Mucosa of descending colon (tissue), 3 donors: ENCODE data around the gene FBXO46. TPM values are rescaled to one million over a fixed set of nuclear protein-coding genes. Genes with fewer than 3 reads are reported as not detected.

Source experiments
- ATAC-seq: fragments of 200-7000 bp; cut with Tn5 transposase; one replicate; pipeline ENCODE4 v1.9.1; 2020; ENCODE audit warnings: mild to moderate bottlenecking, moderate library complexity
- DNase-seq, 3 donors: peaks; one replicate each; pipeline ENCODE4 v3.0.0-alpha.2; 2020
- H3K36me3 ChIP-seq: fragments of 200-600 bp; one replicate; pipeline ENCODE4 v1.8.0; 2021; ENCODE audit warnings: low read depth, mild to moderate bottlenecking
- H3K4me1 ChIP-seq: fragments of 200-600 bp; one replicate; pipeline ENCODE4 v1.8.0; 2021; ENCODE audit warnings: low read depth, mild to moderate bottlenecking
- H3K4me3 ChIP-seq: fragments of 200-600 bp; one replicate; pipeline ENCODE4 v1.8.0; 2021; ENCODE audit warnings: mild to moderate bottlenecking
- H3K9me3 ChIP-seq: fragments of 200-600 bp; one replicate; pipeline ENCODE4 v1.8.0; 2021; ENCODE audit warnings: mild to moderate bottlenecking
- intact Hi-C, 2 donors: fragments of 100-400 bp; cut with DNase I in 1 of 2; cut with micrococcal nuclease in 1 of 2; formaldehyde crosslinking; loops; one replicate each; pipeline versions ENCODE4 v1.11.0 to v1.11.1; 2022; cut with DNase I, micrococcal nuclease
- total RNA-seq, 3 donors: library from RNA; stranded (reverse); fragmentation: NEBNext Ultra II Directional in 2 of 3; extraction: Animal tissue kit (Norgen Biotek cat#: 25700) in 2 of 3; gene quantifications; one replicate each; pipeline versions ENCODE4 v1.2.1 to v1.2.4, GENCODE V29; 2021 to 2023
- TF ChIP-seq, protein P1 (sequence below): fragments of 200-600 bp; IDR thresholded peaks from one replicate; pipeline ENCODE4 v1.8.0; 2022; ENCODE audit warnings: antibody characterized with exemption, mild to moderate bottlenecking
- donor health status: DM: no; HTN: no; CAD: no; lungs with moderate emphysema.
- donor health status: DM: no; HTN: no; CAD: no.
- donor health status: DM: no; HTN: yes; CAD: no.

Gene FBXO46
- total RNA-seq, 3 donors from 2014 or later = 30.1 to 34.0 (median 32.3) TPM

- Histone ChIP-seq H3K36me3 (no peaks in the 10 kb centered on the region), H3K4me3 (no peak overlapping the region), H3K4me1 (peaks cover 23% of the 10 kb centered on the region), H3K9me3 (no peaks in the 10 kb centered on the region)
- TF ChIP-seq, protein P1, sequence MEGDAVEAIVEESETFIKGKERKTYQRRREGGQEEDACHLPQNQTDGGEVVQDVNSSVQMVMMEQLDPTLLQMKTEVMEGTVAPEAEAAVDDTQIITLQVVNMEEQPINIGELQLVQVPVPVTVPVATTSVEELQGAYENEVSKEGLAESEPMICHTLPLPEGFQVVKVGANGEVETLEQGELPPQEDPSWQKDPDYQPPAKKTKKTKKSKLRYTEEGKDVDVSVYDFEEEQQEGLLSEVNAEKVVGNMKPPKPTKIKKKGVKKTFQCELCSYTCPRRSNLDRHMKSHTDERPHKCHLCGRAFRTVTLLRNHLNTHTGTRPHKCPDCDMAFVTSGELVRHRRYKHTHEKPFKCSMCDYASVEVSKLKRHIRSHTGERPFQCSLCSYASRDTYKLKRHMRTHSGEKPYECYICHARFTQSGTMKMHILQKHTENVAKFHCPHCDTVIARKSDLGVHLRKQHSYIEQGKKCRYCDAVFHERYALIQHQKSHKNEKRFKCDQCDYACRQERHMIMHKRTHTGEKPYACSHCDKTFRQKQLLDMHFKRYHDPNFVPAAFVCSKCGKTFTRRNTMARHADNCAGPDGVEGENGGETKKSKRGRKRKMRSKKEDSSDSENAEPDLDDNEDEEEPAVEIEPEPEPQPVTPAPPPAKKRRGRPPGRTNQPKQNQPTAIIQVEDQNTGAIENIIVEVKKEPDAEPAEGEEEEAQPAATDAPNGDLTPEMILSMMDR = no peak
- ATAC-seq = no peak
- no peak for DNase-seq
- intact Hi-C loops = no loop called here
Observed at GRCh38 chr19:45764945-45765701, 34.4 kb upstream of the FBXO46 start.

- no peaks in the 10 kb centered on the region for H3K9me3 ChIP-seq
- intact Hi-C loops = no loop called here
- DNase-seq = no peak
- TF ChIP-seq, protein P1 = no peak
- no peak overlapping the region for H3K4me3 ChIP-seq
- ATAC-seq = no peak
- H3K36me3 ChIP-seq = no peaks in the 10 kb centered on the region
- H3K4me1 ChIP-seq = peaks cover 23% of the 10 kb centered on the region
Observed at GRCh38 chr19:45764475-45764874, 33.8 kb upstream of the FBXO46 start.

DNA sequence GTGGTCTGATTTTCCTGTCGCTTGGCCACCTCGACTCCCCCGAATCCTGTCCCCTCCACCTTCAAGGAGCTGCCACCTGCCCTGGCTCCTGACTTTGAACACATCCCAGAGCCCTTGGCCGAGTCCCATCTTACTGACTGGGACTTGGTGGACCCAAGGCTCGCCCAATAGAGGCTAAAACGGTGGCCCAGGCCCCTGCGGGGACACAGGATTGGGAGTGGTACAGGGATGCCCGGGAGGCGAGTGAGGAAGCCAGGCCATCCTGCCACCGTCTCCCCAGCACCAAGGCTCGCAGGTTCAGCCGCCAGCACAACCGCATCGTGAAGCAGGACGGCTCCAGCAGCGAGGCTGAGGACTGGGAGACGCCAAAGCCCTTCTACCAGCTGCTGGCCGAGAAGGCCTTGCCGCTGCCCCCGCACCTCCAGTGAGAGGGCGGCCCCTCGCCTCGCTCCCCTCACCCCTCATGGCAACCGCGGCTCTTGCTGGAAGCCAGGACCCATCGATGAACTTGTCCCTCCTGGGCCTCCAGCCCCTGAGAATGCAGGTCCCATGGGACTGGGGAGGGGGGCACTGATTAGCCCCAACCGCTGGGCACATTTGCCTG is 33.1 kb upstream of the FBXO46 start:
- intact Hi-C loops = no loop called here
- Histone ChIP-seq H3K4me3 (no peak overlapping the region), H3K9me3 (no peaks in the 10 kb centered on the region), H3K36me3 (no peaks in the 10 kb centered on the region), H3K4me1 (peaks cover 23% of the 10 kb centered on the region)
- peak in 1 of 3 donors; percentile 27 for DNase-seq
- no peak for ATAC-seq
- TF ChIP-seq, protein P1 = no peak

- H3K4me1 ChIP-seq = peaks cover 23% of the 10 kb centered on the region
- no peaks in the 10 kb centered on the region for H3K9me3 ChIP-seq
- intact Hi-C loops = no loop called here
- DNase-seq (no peak), ATAC-seq (no peak)
- TF ChIP-seq, protein P1 = no peak
- H3K4me3 ChIP-seq = no peak overlapping the region
- H3K36me3 ChIP-seq = no peaks in the 10 kb centered on the region
Observed at GRCh38 chr19:45762870-45763631, 32.4 kb upstream of the FBXO46 start.

- H3K36me3 ChIP-seq = no peaks in the 10 kb centered on the region
- DNase-seq (no peak), ATAC-seq (no peak)
- H3K4me3 ChIP-seq = no peak overlapping the region
- H3K9me3 ChIP-seq = no peaks in the 10 kb centered on the region
- intact Hi-C loops = no loop called here
- peaks cover 14% of the 10 kb centered on the region for H3K4me1 ChIP-seq
- TF ChIP-seq, protein P1 = no peak
Observed at GRCh38 chr19:45761714-45762113, 31.0 kb upstream of the FBXO46 start.
